ENCODE results near the gene SNX22.

The SNX22 gene

GRCh38 chr15:64193971-64194370, 42.4 kb downstream of the SNX22 start:
- no peak for DNase-seq (ENCODE audit: low read depth in 2 of 2, low spot score in 1 of 2)

- DNase-seq (ENCODE audit: low read depth in 2 of 2, low spot score in 1 of 2): no peak
Observed at GRCh38 chr15:64197425-64197824, 45.9 kb downstream of the SNX22 start.

- DNase-seq (ENCODE audit: low read depth in 2 of 2, low spot score in 1 of 2): no peak
Observed at GRCh38 chr15:64205202-64205601, 53.7 kb downstream of the SNX22 start.
